GM12878 (cell line): Measurements from ENCODE around the gene MAPK8. TPM values are rescaled to one million over a fixed set of nuclear protein-coding genes. Genes with fewer than 3 reads are reported as not detected.

Experiments
- ATAC-seq: fragments of 200-7000 bp; cut with Tn5 transposase; 3 replicates; pipeline ENCODE4 v1.9.1; 2020; ENCODE audit warnings: mild to moderate bottlenecking, moderate library complexity
- BruUV-seq: library from RNA; stranded (reverse); fragments of 400-500 nt; replicated peaks from 2 replicates; lab custom pipeline; 2021; lab: Mats Ljungman, UMichigan
- CTCF ChIA-PET: fragments of 300-600 bp; sonication (Branson Sonifier 250); formaldehyde crosslinking; extraction: SDS; loops from one replicate; lab custom pipeline; 2021; ENCODE audit warnings: inconsistent platforms; lab: Yijun Ruan, JAX
- POLR2A ChIA-PET: fragments of 350-600 bp; formaldehyde crosslinking; extraction: SDS; loops from one replicate; lab custom pipeline; 2021; ENCODE audit warnings: inconsistent platforms; lab: Charles Lee
- RAD21 ChIA-PET: fragments of 300-600 bp; sonication (Branson Sonifier 250); formaldehyde crosslinking; loops from one replicate; lab custom pipeline; 2023; ENCODE audit warnings: antibody characterized with exemption; ENCODE audit not compliant: unreplicated experiment; lab: Charles Lee
- SMC1A ChIA-PET: fragments of 300-600 bp; sonication (Branson Sonifier 250); formaldehyde crosslinking; loops from one replicate; lab custom pipeline; 2023; ENCODE audit not compliant: unreplicated experiment, uncharacterized antibody; lab: Charles Lee
- DNase-seq: peaks from one replicate; pipeline ENCODE4 v3.0.0-alpha.2; 2011; ENCODE audit warnings: low read depth, low spot score
- FAIRE-seq: peaks from 3 replicates; lab custom pipeline; 2011; peaks lifted over from hg19 to GRCh38; lab: Jason Lieb, UNC
- H2AFZ ChIP-seq: 2 replicates; pipeline ENCODE4 v1.6.0; 2011; ENCODE audit warnings: low read depth, low read length, control low read depth; ENCODE audit not compliant: control insufficient read depth
- H3K27ac ChIP-seq: 2 replicates; pipeline ENCODE4 v1.5.1; 2011; ENCODE audit warnings: control low read depth; ENCODE audit not compliant: control insufficient read depth, insufficient read depth
- H3K27me3 ChIP-seq, 2 experiments: replicated peaks in 1 of 2; 2 replicates each; pipeline versions ENCODE4 v1.6.0 to v1.6.1; 2011; ENCODE audit warnings: low read length in 1 of 2; ENCODE audit not compliant: control insufficient read depth in 2 of 2, insufficient read depth in 2 of 2
- H3K36me3 ChIP-seq, 2 experiments: 2 replicates each; pipeline ENCODE4 v1.5.1; 2011; ENCODE audit warnings: low read length in 1 of 2; ENCODE audit not compliant: control insufficient read depth in 2 of 2, insufficient read depth in 2 of 2
- H3K4me1 ChIP-seq: 2 replicates; pipeline ENCODE4 v1.6.1; 2011; ENCODE audit warnings: mild to moderate bottlenecking, low read length, moderate library complexity, mixed read lengths; ENCODE audit not compliant: control insufficient read depth, insufficient read depth
- H3K4me2 ChIP-seq: 2 replicates; pipeline ENCODE4 v1.6.0; 2011; ENCODE audit warnings: control low read depth; ENCODE audit not compliant: control insufficient read depth, insufficient read depth
- H3K4me3 ChIP-seq: fragments of 200-600 bp; sonication (generic); 2 replicates; pipeline ENCODE4 v1.5.1; 2016
- H3K79me2 ChIP-seq: 2 replicates; pipeline ENCODE4 v1.6.0; 2011; ENCODE audit warnings: low read length; ENCODE audit not compliant: control insufficient read depth, insufficient read depth
- H3K9ac ChIP-seq: 2 replicates; pipeline ENCODE4 v1.8.0; 2011; ENCODE audit warnings: low read length, control low read depth, mixed read lengths; ENCODE audit not compliant: control insufficient read depth, insufficient read depth
- H3K9me3 ChIP-seq: replicated peaks from 3 replicates; pipeline ENCODE4 v1.5.1; 2011; ENCODE audit warnings: mild to moderate bottlenecking, low read length; ENCODE audit not compliant: control insufficient read depth, insufficient read depth
- H4K20me1 ChIP-seq: 2 replicates; pipeline ENCODE4 v1.6.0; 2011; ENCODE audit not compliant: control insufficient read depth, insufficient read depth
- JUNB ChIP-seq: IDR thresholded peaks from 2 replicates; pipeline ENCODE4 v1.6.1; 2016; ENCODE audit warnings: antibody characterized with exemption, mild to moderate bottlenecking
- KAT2A ChIP-seq: conservative IDR thresholded peaks from 2 replicates; pipeline ENCODE4 v1.6.1; 2011; ENCODE audit warnings: low read depth, low read length; ENCODE audit not compliant: control insufficient read depth
- MYC ChIP-seq: IDR thresholded peaks from 2 replicates; pipeline ENCODE4 v1.6.1; 2011; ENCODE audit warnings: mild to moderate bottlenecking, low read length, moderate library complexity, inconsistent platforms; ENCODE audit not compliant: insufficient read depth, insufficient replicate concordance, insufficient read length, severe bottlenecking
- NR2C1 ChIP-seq: fragments of 450-650 bp; IDR thresholded peaks from 2 replicates; pipeline ENCODE4 v1.6.1; 2017; ENCODE audit warnings: antibody characterized with exemption, mild to moderate bottlenecking, moderate library complexity
- POLR2AphosphoS5 ChIP-seq: IDR thresholded peaks from 2 replicates; pipeline ENCODE4 v1.6.1; 2011; ENCODE audit warnings: mild to moderate bottlenecking, low read length, inconsistent platforms
- RAD51 ChIP-seq: fragments of 450-650 bp; IDR thresholded peaks from 2 replicates; pipeline ENCODE4 v1.6.1; 2016; ENCODE audit warnings: moderate library complexity, mild to moderate bottlenecking, inconsistent platforms
- SPI1 ChIP-seq: IDR thresholded peaks from 2 replicates; pipeline ENCODE4 v1.6.1; 2011; ENCODE audit warnings: low read depth, mild to moderate bottlenecking, low read length, moderate library complexity, borderline replicate concordance; ENCODE audit not compliant: insufficient read depth
- SREBF2 ChIP-seq: IDR thresholded peaks from 2 replicates; pipeline ENCODE4 v1.6.1; 2012; ENCODE audit warnings: mild to moderate bottlenecking, low read length
- ZNF217 ChIP-seq: fragments of 450-650 bp; IDR thresholded peaks from 2 replicates; pipeline ENCODE4 v1.6.1; 2017; ENCODE audit warnings: antibody characterized with exemption, mild to moderate bottlenecking
- ZSCAN29 ChIP-seq: fragments of 450-650 bp; IDR thresholded peaks from 2 replicates; pipeline ENCODE4 v1.6.1; 2017; ENCODE audit warnings: mild to moderate bottlenecking, moderate library complexity
- WGBS: methylation state at CpG from one replicate; pipeline ENCODE4 v1.1.6; 2016; ENCODE audit warnings: low lambda C conversion rate; ENCODE audit not compliant: insufficient replicate concordance, insufficient coverage; ENCODE audit errors: missing lambda C conversion rate; 5-methylcytosine and 5-hydroxymethylcytosine counted together
- in situ Hi-C: fragments of 300-500 bp; cut with MboI; formaldehyde crosslinking; loops from 9 replicates; pipeline ENCODE4 v1.14.3; 2018; ENCODE audit warnings: mixed read lengths
- intact Hi-C: fragments of 100-400 bp; cut with micrococcal nuclease; formaldehyde crosslinking; loops from one replicate; pipeline ENCODE4 v1.14.2; 2022; ENCODE audit not compliant: unreplicated experiment
- polyA plus RNA-seq, 11 experiments: library from polyadenylated mRNA; depleted of rRNA in 4 of 11; unstranded in 6 of 11; stranded (reverse) in 5 of 11; fragments of >200 nt; fragmentation: Nextera tagmentation in 4 of 11; fragmentation: Illumina TruSeq in 1 of 11; extraction: Ambion mirVana in 4 of 11; extraction: Trizol in 1 of 11; gene quantifications; 1 replicate in 1 of 11; 2 replicates in 10 of 11; pipeline versions ENCODE4 v1.2.1 to v1.2.3, GENCODE V29; 2011 to 2016; ENCODE audit warnings: inconsistent platforms in 2 of 11, missing spikeins in 2 of 11, low read depth in 1 of 11
- total RNA-seq, 4 experiments: library from RNA; depleted of rRNA in 3 of 4; stranded (reverse); fragments of >200 nt in 3 of 4; fragmentation: Illumina TruSeq in 1 of 4; extraction: Trizol in 1 of 4; gene quantifications; 2 replicates each; pipeline versions ENCODE4 v1.2.1 to v1.2.3, GENCODE V29; 2013 to 2021
- TF ChIP-seq, protein P1 (sequence below), 3 experiments: IDR thresholded peaks in 2 of 3; conservative IDR thresholded peaks in 1 of 3; 2 replicates each; pipeline ENCODE4 v1.5.1; 2011; ENCODE audit warnings: low read depth in 3 of 3, low read length in 3 of 3, mild to moderate bottlenecking in 3 of 3, control low read depth in 2 of 3, moderate library complexity in 2 of 3, inconsistent platforms in 1 of 3, mixed read lengths in 1 of 3; ENCODE audit not compliant: control insufficient read depth in 2 of 3, insufficient read depth in 1 of 3; ENCODE audit errors: extremely low read depth in 1 of 3
- TF ChIP-seq, protein P2 (sequence below): IDR thresholded peaks from 2 replicates; pipeline ENCODE4 v1.6.1; 2011; ENCODE audit warnings: mild to moderate bottlenecking, low read depth, low read length, moderate library complexity; ENCODE audit not compliant: insufficient replicate concordance
- TF ChIP-seq, protein P3 (sequence below): fragments of 450-650 bp; IDR thresholded peaks from 2 replicates; pipeline ENCODE4 v1.6.1; 2016; ENCODE audit warnings: mild to moderate bottlenecking, moderate library complexity, borderline replicate concordance

The MAPK8 gene
- total and polyA plus RNA-seq, 10 of the 15 experiments (the other 5 are each of a cell fraction or from before 2014, with no cell fraction given): 3.9 to 102 (median 40.0) TPM

DNA sequence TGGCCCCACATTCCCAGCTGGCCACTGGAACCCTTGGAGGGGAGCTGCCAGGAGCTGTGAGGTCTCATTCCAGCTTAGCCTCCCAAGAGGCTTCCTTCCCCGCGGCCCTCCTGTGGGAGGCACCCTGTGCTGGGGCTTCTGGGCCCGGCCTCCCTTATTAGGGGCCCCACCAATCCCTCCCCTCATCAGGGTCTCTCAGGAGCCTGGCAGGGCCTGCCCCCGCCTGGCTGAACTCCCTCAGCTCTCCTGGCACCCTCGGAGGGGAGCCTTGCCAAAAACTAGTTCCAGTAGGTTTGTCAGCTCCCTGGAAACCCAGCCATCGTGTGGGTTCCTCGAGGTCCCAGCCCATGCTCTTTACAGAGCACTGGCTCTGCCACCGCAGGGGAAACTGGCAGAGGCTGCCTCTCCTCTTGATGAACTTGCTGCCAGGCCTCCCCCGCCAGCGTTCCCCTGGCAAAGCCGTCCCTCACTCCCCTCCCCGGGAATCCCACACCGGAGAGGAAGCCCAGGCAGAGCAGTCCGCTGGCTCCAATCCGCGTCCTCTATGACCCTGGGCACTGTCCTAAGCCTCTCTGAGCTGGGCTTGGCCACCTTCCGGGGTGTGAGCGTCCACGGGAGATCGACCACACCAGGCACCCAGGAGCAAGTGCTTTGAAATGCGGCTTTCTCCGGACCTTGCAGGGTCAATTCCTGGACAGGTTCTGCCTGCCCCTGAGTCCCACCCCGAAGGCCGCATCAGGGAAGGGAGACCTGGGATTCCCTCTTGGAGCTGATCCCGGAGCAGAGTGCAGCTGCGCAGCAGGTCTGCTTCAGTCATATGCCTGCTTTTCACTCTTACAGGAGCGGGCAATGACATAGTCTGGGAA, 158.6 kb downstream of the MAPK8 start:
- WGBS: 49% methylated on average over 27 of the region's 27 CpGs
- no peaks in the 10 kb centered on the region for H3K36me3 ChIP-seq
- ChIA-PET POLR2A (interaction anchor here (0.6 kb wide), 1 partner anchor 1146 kb away, joined by 3 read pairs; no protein-coding TSS in a partner anchor), SMC1A (no interaction called here), CTCF (interaction anchor here (0.8 kb wide), 1 partner anchor 191 kb away, joined by 3 read pairs; no protein-coding TSS in a partner anchor), RAD21 (interaction anchor here (0.6 kb wide), 1 partner anchor 102 kb away, joined by 3 read pairs; no protein-coding TSS in a partner anchor)
- H3K27ac ChIP-seq: no peak overlapping the region
- no peak for FAIRE-seq
- no peak for ATAC-seq
- H3K9me3 ChIP-seq: no peaks in the 10 kb centered on the region
- no peaks in the 10 kb centered on the region for H3K4me1 ChIP-seq
- no peaks in the 10 kb centered on the region for H3K27me3 ChIP-seq
- H4K20me1 ChIP-seq: no peaks in the 10 kb centered on the region
- H3K79me2 ChIP-seq: no peaks in the 10 kb centered on the region
- no peak for DNase-seq
- intact Hi-C loops: no loop called here
- no peak overlapping the region for H3K9ac ChIP-seq
- no peak overlapping the region for H3K4me2 ChIP-seq
- no peak overlapping the region for H2AFZ ChIP-seq
- BruUV-seq: no TSS peak
- H3K4me3 ChIP-seq: no peak overlapping the region
- in situ Hi-C loops: no loop called here
- TF ChIP-seq MYC: no peak
- TF ChIP-seq JUNB: no peak
- TF ChIP-seq, protein P1, sequence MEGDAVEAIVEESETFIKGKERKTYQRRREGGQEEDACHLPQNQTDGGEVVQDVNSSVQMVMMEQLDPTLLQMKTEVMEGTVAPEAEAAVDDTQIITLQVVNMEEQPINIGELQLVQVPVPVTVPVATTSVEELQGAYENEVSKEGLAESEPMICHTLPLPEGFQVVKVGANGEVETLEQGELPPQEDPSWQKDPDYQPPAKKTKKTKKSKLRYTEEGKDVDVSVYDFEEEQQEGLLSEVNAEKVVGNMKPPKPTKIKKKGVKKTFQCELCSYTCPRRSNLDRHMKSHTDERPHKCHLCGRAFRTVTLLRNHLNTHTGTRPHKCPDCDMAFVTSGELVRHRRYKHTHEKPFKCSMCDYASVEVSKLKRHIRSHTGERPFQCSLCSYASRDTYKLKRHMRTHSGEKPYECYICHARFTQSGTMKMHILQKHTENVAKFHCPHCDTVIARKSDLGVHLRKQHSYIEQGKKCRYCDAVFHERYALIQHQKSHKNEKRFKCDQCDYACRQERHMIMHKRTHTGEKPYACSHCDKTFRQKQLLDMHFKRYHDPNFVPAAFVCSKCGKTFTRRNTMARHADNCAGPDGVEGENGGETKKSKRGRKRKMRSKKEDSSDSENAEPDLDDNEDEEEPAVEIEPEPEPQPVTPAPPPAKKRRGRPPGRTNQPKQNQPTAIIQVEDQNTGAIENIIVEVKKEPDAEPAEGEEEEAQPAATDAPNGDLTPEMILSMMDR (IDR thresholded peaks at IDR 0.05 in 2 of 3, conservative IDR thresholded peaks at IDR 0.05 in 1 of 3; ENCODE audit: control insufficient read depth in 2 of 3, extremely low read depth in 1 of 3, insufficient read depth in 1 of 3, low read depth in 3 of 3, low read length in 3 of 3): no peak
- no peak for TF ChIP-seq POLR2AphosphoS5
- TF ChIP-seq NR2C1: no peak
- TF ChIP-seq, protein P2, sequence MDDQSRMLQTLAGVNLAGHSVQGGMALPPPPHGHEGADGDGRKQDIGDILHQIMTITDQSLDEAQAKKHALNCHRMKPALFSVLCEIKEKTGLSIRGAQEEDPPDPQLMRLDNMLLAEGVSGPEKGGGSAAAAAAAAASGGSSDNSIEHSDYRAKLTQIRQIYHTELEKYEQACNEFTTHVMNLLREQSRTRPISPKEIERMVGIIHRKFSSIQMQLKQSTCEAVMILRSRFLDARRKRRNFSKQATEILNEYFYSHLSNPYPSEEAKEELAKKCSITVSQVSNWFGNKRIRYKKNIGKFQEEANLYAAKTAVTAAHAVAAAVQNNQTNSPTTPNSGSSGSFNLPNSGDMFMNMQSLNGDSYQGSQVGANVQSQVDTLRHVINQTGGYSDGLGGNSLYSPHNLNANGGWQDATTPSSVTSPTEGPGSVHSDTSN: no peak
- TF ChIP-seq, protein P3, sequence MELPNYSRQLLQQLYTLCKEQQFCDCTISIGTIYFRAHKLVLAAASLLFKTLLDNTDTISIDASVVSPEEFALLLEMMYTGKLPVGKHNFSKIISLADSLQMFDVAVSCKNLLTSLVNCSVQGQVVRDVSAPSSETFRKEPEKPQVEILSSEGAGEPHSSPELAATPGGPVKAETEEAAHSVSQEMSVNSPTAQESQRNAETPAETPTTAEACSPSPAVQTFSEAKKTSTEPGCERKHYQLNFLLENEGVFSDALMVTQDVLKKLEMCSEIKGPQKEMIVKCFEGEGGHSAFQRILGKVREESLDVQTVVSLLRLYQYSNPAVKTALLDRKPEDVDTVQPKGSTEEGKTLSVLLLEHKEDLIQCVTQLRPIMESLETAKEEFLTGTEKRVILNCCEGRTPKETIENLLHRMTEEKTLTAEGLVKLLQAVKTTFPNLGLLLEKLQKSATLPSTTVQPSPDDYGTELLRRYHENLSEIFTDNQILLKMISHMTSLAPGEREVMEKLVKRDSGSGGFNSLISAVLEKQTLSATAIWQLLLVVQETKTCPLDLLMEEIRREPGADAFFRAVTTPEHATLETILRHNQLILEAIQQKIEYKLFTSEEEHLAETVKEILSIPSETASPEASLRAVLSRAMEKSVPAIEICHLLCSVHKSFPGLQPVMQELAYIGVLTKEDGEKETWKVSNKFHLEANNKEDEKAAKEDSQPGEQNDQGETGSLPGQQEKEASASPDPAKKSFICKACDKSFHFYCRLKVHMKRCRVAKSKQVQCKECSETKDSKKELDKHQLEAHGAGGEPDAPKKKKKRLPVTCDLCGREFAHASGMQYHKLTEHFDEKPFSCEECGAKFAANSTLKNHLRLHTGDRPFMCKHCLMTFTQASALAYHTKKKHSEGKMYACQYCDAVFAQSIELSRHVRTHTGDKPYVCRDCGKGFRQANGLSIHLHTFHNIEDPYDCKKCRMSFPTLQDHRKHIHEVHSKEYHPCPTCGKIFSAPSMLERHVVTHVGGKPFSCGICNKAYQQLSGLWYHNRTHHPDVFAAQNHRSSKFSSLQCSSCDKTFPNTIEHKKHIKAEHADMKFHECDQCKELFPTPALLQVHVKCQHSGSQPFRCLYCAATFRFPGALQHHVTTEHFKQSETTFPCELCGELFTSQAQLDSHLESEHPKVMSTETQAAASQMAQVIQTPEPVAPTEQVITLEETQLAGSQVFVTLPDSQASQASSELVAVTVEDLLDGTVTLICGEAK: no peak
- no peak for TF ChIP-seq KAT2A
- no peak for TF ChIP-seq ZNF217
- TF ChIP-seq RAD51: no peak
- TF ChIP-seq ZSCAN29: no peak
- no peak for TF ChIP-seq SREBF2
- TF ChIP-seq SPI1: no peak
